Kidney (tissue), 14 donors: ENCODE measurements around the gene TNRC18. TPM values are rescaled to one million over a fixed set of nuclear protein-coding genes. Genes with fewer than 3 reads are reported as not detected.

ENCODE experiments used
- DNase-seq, 5 donors: peaks; one replicate each; pipeline ENCODE4 v3.0.0-alpha.2; 2013 to 2020
- FAIRE-seq: peaks from 2 replicates; lab custom pipeline; 2012; peaks lifted over from hg19 to GRCh38; lab: Jason Lieb, UNC
- H3K27ac ChIP-seq, 2 donors: one replicate each; pipeline ENCODE4 v1.7.0; 2013; ENCODE audit warnings: low read depth in 2 of 2, low read length in 2 of 2, inconsistent platforms in 1 of 2
- H3K27me3 ChIP-seq: one replicate; pipeline ENCODE4 v1.7.1; 2013; ENCODE audit warnings: low read length, inconsistent platforms; ENCODE audit not compliant: control insufficient read depth, insufficient read depth
- H3K36me3 ChIP-seq, 3 donors: one replicate each; pipeline versions ENCODE4 v1.7.0 to v1.7.1; 2013; ENCODE audit warnings: low read length in 3 of 3, control low read depth in 1 of 3, inconsistent platforms in 1 of 3; ENCODE audit not compliant: insufficient read depth in 3 of 3, control insufficient read depth in 2 of 3
- H3K4me1 ChIP-seq, 3 donors: one replicate each; pipeline versions ENCODE4 v1.7.0 to v1.7.1; 2013; ENCODE audit warnings: low read length in 3 of 3, inconsistent platforms in 1 of 3, low read depth in 1 of 3; ENCODE audit not compliant: control insufficient read depth in 2 of 3, insufficient read depth in 2 of 3
- H3K4me3 ChIP-seq, 3 donors: one replicate each; pipeline versions ENCODE4 v1.7.0 to v1.8.1; 2013; ENCODE audit warnings: low read length in 3 of 3, control low read depth in 1 of 3, inconsistent platforms in 1 of 3
- H3K9ac ChIP-seq, 3 donors: one replicate each; pipeline versions ENCODE4 v1.7.0 to v1.7.1; 2013; ENCODE audit warnings: low read length in 3 of 3, control low read depth in 1 of 3, inconsistent platforms in 1 of 3
- H3K9me3 ChIP-seq, 3 donors: one replicate each; pipeline versions ENCODE4 v1.7.0 to v1.7.1; 2013; ENCODE audit warnings: low read length in 3 of 3, control low read depth in 1 of 3, inconsistent platforms in 1 of 3; ENCODE audit not compliant: control insufficient read depth in 2 of 3, insufficient read depth in 1 of 3
- intact Hi-C: fragments of 100-400 bp; cut with DNase I; formaldehyde crosslinking; loops from one replicate; pipeline ENCODE4 v1.11.1; 2022
- polyA plus RNA-seq: library from polyadenylated mRNA; stranded (reverse); fragments of 350-450 nt; fragmentation: Illumina TruSeq; extraction: RNeasy Lipid Tissue Mini Kit (QIAGEN cat#74804); gene quantifications from one replicate; pipeline ENCODE4 v1.2.3, GENCODE V29; 2014; ENCODE audit warnings: low read depth, low replicate concordance; ENCODE audit not compliant: insufficient read depth
- total RNA-seq: library from RNA; stranded (reverse); fragmentation: NEBNext Ultra II Directional; extraction: Animal tissue kit (Norgen Biotek cat#: 25700); gene quantifications from one replicate; pipeline ENCODE4 v1.2.1, GENCODE V29; 2021
- TF ChIP-seq, protein P1 (sequence below): IDR thresholded peaks from 3 replicates; pipeline ENCODE4 v1.5.1; 2012; ENCODE audit warnings: mild to moderate bottlenecking, moderate library complexity, borderline replicate concordance; ENCODE audit not compliant: insufficient read depth; ENCODE audit errors: extremely low read depth
- donor health status: control.
- donor health status: control.
- donor health status: control.
- donor health status: control.
- donor health status: control.
- donor health status: DM: yes; HTN: yes; CAD: no.
- donor health status: Normal renal cell carcinoma (clear cell type).

TNRC18 gene
- total and polyA plus RNA-seq, 2 donors from 2014 or later: 12.5 to 125 TPM

DNA sequence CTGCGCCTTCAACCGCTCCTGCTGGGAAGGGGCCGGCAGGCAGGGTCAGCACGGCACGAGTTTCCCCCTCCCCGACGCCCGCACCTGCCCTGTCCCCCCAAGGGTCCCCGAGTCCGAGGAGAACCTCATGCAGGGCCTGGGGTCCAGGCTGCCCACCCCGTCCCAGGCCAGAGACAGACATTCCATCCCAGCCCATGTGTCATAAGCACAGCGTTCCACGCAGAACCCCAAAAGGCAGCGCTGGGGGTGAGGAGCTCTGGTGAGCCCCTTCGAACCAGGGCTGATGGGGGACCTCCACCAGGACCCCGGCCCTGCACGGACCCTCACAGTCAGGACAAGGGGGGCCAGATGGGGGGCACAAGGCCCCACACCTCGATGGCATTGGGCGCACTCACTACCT, 49.2 kb downstream of the TNRC18 start:
- H3K9me3 ChIP-seq: no peaks in the 10 kb centered on the region
- intact Hi-C loops: no loop called here
- peaks cover 2 to 28% (median 17%) of the 10 kb centered on the region in 3 donors for H3K36me3 ChIP-seq
- DNase-seq (no peak), FAIRE-seq (no peak)
- no peaks in the 10 kb centered on the region for H3K27me3 ChIP-seq
- H3K4me3 ChIP-seq: no peak overlapping the region
- H3K9ac ChIP-seq: no peak overlapping the region
- no peaks in the 10 kb centered on the region for H3K4me1 ChIP-seq
- H3K27ac ChIP-seq: no peak overlapping the region
- TF ChIP-seq, protein P1, sequence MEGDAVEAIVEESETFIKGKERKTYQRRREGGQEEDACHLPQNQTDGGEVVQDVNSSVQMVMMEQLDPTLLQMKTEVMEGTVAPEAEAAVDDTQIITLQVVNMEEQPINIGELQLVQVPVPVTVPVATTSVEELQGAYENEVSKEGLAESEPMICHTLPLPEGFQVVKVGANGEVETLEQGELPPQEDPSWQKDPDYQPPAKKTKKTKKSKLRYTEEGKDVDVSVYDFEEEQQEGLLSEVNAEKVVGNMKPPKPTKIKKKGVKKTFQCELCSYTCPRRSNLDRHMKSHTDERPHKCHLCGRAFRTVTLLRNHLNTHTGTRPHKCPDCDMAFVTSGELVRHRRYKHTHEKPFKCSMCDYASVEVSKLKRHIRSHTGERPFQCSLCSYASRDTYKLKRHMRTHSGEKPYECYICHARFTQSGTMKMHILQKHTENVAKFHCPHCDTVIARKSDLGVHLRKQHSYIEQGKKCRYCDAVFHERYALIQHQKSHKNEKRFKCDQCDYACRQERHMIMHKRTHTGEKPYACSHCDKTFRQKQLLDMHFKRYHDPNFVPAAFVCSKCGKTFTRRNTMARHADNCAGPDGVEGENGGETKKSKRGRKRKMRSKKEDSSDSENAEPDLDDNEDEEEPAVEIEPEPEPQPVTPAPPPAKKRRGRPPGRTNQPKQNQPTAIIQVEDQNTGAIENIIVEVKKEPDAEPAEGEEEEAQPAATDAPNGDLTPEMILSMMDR: no peak

DNA sequence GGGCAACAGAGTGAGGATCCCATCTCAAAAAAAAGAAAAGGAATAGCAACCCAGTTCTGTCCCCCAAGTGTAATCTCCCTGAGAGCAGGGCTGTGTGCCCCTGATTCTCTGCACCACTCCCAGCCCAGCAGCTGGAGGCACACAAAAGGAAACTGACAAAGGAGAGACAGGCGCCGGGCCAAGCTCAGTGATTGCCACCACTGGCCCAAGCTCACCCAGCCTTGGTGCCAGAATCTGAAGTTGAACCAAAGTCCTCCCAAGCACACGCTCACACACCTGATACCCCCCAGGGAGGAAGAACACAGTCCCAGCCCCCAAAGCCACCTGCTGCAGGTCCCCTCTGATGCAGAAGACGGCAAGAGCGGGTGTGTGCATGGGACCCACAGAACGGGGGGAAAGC, 50.3 kb downstream of the TNRC18 start:
- intact Hi-C loops: no loop called here
- Histone ChIP-seq H3K36me3 (peaks cover 2 to 33% (median 17%) of the 10 kb centered on the region in 3 donors), H3K27ac (no peak overlapping the region)

DNA sequence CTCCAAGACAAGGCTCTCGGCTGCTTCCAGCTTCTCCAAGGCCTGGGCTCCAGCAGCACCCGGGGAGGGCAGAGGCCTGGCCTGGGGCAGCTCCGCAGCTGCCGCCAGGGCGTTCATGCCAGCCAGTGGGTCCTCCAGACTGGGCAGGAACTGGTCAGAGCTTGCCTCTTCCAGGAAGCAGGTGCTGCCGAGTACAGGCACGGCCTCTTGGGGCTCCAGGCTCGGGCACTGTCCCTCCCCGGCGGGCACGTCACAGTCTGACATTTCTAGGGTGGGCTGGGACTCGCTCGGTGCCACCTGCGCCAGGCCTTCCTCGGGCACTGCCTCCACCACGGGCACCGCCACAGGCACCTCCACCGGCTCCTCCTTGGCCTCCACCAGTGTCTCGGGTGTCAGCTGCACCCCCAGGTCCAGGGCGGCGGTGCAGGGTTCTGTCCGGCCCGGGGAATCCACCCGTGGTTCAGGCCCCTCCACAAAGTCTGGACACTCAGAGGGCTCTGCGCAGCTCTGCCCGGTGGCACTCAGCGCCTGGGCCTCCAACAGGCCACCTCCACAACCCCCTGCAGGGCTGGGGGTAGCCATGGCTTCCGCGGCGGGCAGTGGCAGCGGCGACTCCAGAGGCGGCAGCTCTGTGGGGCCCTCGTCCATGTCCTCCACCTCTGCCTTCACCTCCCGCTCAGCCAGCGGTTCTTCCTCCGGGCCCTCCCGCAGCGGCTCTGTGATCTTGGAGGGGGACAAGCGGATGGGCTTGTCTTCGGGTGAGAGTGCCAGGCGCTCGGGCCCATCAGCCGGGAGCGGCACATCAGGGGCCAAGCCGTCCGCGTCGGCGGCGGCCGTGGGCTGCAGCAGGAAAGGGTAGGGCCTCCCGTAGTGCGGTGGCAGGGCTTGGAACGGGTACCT, 52.9 kb downstream of the TNRC18 start:
- Histone ChIP-seq H3K4me1 (peaks cover 0 to 2% (median 0%) of the 10 kb centered on the region in 3 donors), H3K27ac (no peak overlapping the region), H3K9me3 (no peaks in the 10 kb centered on the region), H3K4me3 (no peak overlapping the region), H3K36me3 (peaks cover 2 to 24% (median 20%) of the 10 kb centered on the region in 3 donors), H3K27me3 (no peaks in the 10 kb centered on the region), H3K9ac (no peak overlapping the region)
- no peak for DNase-seq
- TF ChIP-seq, protein P1: no peak
- FAIRE-seq: no peak
- intact Hi-C loops: no loop called here

More for the DNA sequence above, 50.3 kb downstream of the TNRC18 start:
- no peaks in the 10 kb centered on the region for H3K27me3 ChIP-seq
- TF ChIP-seq, protein P1: no peak
- DNase-seq: no peak
- no peak for FAIRE-seq
- no peak overlapping the region for H3K9ac ChIP-seq
- no peak overlapping the region for H3K4me3 ChIP-seq
- H3K9me3 ChIP-seq: no peaks in the 10 kb centered on the region
- H3K4me1 ChIP-seq: no peaks in the 10 kb centered on the region
